H1 (cell line): ENCODE data around the gene TBC1D4. TPM values are rescaled to one million over a fixed set of nuclear protein-coding genes. Genes with fewer than 3 reads are reported as not detected.

Experiments used
- SIX5 ChIP-seq: IDR thresholded peaks from 2 replicates; pipeline ENCODE4 v1.6.1; 2011; ENCODE audit warnings: mild to moderate bottlenecking, low read depth, low read length
- polyA plus RNA-seq, 7 experiments: library from polyadenylated mRNA; depleted of rRNA in 3 of 7; stranded (reverse) in 5 of 7; unstranded in 2 of 7; fragments of >200 nt in 5 of 7; fragments of 200-250 nt in 2 of 7; gene quantifications; 1 replicate in 5 of 7; 2 replicates in 1 of 7; 4 replicates in 1 of 7; pipeline versions ENCODE4 v1.2.1 to v1.2.3, GENCODE V29; 2011 to 2013; ENCODE audit warnings: missing spikeins in 2 of 7, mixed read lengths in 2 of 7
- total RNA-seq: library from RNA; stranded (reverse); fragmentation: NEBNext Ultra II Directional; extraction: Animal tissue kit (Norgen Biotek cat#: 25700); gene quantifications from 2 replicates; pipeline ENCODE4 v1.2.1, GENCODE V29; 2021
- TF ChIP-seq, protein P1 (sequence below): IDR thresholded peaks from 2 replicates; pipeline ENCODE4 v1.6.1; 2012; ENCODE audit warnings: low read length, inconsistent platforms

The TBC1D4 gene
- total and polyA plus RNA-seq, 2 of the 8 experiments (the other 6 are each of a cell fraction or from before 2014, with no cell fraction given): 16.7 to 39.0 TPM

DNA sequence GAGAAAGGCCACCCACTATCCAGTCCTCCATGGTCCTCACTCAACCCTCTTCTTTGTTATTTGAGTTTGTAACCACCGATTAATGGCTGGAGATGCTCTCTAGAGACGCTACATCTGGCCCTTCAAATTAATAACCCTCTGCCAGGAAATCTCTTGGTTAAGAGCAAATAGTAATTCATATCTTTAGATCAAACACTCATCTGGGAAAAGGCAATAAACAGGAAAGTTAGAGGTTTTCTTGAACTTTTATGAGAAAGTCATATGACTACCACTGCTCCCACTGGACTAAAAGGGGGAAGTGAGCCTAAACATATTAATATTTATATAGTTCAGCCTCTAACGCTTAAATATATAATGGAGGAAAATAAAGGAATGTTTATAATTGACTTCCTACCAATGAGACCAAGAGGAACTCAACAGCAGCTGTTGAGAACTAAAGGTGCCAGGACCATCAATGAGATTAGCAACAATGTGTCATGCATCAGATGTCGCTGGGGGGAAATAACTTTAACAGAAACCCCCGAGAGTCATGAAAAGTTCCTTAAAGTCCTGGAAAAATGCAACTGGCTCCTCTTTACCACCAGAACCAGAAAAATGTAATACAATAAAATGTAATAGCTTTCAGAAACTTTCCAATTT lies 2.7 kb downstream of the TBC1D4 start (continued):
- TF ChIP-seq, protein P1, sequence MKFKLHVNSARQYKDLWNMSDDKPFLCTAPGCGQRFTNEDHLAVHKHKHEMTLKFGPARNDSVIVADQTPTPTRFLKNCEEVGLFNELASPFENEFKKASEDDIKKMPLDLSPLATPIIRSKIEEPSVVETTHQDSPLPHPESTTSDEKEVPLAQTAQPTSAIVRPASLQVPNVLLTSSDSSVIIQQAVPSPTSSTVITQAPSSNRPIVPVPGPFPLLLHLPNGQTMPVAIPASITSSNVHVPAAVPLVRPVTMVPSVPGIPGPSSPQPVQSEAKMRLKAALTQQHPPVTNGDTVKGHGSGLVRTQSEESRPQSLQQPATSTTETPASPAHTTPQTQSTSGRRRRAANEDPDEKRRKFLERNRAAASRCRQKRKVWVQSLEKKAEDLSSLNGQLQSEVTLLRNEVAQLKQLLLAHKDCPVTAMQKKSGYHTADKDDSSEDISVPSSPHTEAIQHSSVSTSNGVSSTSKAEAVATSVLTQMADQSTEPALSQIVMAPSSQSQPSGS: no peak
- TF ChIP-seq SIX5: no peak
